HG03521 (cell line): ENCODE measurements around the gene NDRG4.

Source experiments
- ATAC-seq: cut with Tn5 transposase; IDR thresholded peaks from one replicate; pipeline ENCODE4 v1.9.1; 2021; ENCODE audit warnings: mild to moderate bottlenecking, moderate library complexity; ENCODE audit not compliant: unreplicated experiment

NDRG4 gene

DNA sequence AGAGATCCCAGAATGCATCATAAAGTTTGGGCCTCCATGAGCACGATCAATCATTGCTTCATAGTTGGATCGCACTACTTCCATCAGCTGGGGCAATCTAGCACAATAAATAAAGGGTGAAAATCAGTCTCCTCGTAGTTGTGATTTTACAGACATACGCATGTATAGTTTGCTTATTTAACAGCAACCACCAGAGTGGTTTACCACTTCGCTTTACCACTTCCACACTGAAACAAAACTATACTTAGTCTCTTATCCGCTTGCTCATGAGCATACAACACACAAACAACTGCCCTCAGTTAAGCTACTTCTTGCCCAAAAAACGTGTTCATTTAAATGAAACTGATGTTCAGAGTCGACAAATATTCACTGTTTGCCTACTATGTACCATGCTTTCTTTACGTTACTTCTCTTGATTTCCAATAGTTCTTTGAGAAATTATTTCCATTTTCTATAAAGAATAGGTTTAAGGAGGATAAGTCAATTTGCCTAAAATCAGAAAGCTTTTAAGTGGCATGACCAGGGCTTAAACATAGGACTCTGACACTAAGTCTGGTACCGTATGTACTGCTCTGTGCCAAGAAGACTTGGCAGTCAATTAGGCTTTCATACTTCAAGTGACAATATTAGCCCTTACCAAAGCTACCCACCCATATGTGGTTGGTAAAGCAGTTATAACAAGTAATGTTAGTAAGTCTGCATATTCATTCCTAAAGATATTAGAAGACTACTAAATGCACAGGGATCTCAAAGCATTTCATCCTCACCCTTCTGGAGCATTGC, 37.4 kb downstream of the NDRG4 start:
- ATAC-seq: no peak

DNA sequence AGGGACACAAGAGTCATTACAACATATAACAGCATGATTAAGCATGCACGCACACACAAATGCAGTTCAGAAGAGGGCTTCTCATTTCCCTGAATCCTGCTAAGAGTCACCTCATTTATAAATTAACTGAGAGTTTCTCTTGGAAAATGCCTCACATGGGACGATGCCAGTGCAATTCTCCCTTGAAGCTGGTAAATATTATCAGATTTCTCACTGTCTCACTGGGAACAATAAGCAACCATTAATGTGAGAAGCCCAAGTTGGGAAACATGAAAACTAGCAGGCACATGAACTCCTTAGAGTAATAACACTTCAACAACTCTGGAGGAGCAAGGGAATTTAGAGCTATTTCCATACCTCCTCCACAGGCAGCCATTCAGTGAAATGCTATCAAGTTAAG, 41.8 kb downstream of the NDRG4 start:
- ATAC-seq: no peak

DNA sequence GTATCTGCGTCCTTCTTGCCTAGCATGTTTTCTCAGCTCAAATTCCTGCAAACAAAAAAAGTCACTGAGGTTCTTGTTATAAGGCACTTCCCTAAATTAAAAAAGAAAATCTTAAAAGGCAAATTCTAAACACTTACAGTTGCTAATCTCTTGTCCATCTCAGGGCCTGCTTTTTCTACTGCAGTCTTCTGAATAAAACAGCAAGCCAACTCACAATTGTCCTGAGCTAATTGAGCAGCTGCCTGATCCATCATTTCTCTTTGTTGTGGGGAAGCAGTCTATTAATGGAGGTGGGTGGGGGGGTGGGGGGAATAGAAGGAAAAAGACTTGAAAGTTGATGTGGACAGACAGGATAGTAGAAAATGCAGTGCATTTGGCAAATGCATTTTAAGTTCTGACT, 42.3 kb downstream of the NDRG4 start:
- no peak for ATAC-seq

DNA sequence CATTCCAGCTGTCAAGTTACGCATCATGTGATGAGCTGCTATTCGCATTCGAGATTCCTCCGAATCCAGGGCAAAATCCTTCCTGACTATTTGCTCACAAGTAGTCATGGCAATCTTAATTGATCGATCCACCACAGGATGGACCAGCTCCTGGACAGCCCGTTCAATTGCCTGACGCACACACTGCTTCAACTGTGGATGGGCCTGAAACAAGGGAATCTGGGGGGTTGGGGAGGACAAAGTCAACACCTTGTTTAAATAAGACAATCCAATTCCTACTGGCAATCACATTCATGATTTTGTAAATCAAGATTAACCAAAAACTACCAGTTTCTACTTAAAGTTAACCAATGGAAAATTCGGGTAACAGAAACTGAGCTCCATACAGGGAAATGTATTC, 43.7 kb downstream of the NDRG4 start:
- no peak for ATAC-seq

DNA sequence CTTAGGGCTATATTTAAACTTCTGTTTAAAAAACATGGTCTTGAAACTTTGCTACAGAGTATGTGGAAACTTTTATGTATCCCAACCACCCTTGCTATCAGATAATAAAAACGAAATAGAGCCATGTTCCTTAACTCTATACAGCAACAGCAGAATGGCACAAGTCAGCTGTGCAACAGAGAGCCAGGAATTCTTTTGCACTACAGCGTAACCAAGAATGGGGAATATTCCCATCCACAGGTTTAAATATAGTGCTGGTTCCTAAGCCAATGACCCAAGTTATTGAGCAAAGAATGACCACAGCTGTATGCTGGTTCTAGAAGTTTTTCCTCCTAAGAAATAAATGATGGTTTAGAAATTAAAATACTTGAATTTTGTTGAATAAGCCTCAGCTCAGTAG, 48.4 kb downstream of the NDRG4 start:
- ATAC-seq: no peak

DNA sequence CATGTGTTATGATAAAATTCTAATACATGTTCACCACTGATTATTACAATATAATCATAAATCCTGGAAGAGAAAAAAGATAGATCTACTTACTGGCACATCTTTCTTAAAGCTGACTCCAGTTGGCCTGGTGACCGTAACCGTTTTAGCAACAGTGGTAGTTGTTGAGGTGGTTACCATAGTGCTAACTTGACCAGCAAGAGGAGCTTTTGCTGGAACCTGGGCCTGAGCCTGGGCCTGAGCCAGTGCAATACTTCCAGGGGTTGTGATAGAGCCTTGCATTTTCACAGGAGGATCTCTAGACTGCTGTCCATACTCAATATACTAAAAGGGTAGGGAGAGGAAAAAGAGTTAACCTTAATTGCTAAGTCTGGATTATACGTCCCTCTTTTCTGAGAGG, 51.6 kb downstream of the NDRG4 start:
- ATAC-seq: no peak

DNA sequence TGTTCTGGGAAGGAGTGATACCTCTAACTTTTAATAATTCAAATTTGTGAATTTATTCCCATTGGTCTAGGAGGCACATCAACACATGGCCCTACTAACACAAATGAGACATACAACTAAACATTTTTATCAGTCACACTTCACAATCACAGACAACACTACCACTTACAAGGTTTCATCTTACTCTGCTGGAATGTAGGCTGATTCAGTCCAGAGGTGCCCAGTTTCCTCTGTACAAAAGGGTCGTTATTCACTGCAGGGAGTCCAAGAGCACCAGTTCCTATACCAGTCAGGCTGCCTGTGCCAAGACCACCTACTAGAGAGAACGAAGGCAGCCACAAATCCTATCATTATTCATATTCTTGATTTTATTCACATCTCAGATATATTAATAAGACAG, 56.7 kb downstream of the NDRG4 start:
- ATAC-seq: no peak
